HG03558 (cell line): Measurements from ENCODE around the gene DTD1.
"Not testable (repeated sequence)": the region's sequence is repeated elsewhere in the genome, so short reads cannot be mapped to it uniquely, and the experiment has no call there.

ENCODE experiments used
- ATAC-seq: cut with Tn5 transposase; IDR thresholded peaks from one replicate; pipeline ENCODE4 v1.9.1; 2021; ENCODE audit warnings: moderate number of reproducible peaks; ENCODE audit not compliant: unreplicated experiment; ENCODE audit errors: extremely low read depth

DTD1 gene

GRCh38 chr20:18780385-18781130 lies 192.7 kb downstream of the DTD1 start:
- no peak for ATAC-seq

GRCh38 chr20:18781509-18781908 lies 193.7 kb downstream of the DTD1 start:
- no peak for ATAC-seq

GRCh38 chr20:18783385-18783959 lies 195.6 kb downstream of the DTD1 start:
- ATAC-seq = no peak

- not testable (repeated sequence) for ATAC-seq
These were observed 199.2 kb downstream of the DTD1 start for GRCh38 chr20:18787046-18787445.

GRCh38 chr20:18788021-18788420 lies 200.2 kb downstream of the DTD1 start:
- ATAC-seq = no peak

- no peak for ATAC-seq
These were observed 202.9 kb downstream of the DTD1 start for GRCh38 chr20:18790787-18791186.

GRCh38 chr20:18793625-18794427 lies 206.0 kb downstream of the DTD1 start:
- ATAC-seq = peak; percentile 95

- ATAC-seq = no peak
These were observed 206.6 kb downstream of the DTD1 start for GRCh38 chr20:18794428-18794787.

- ATAC-seq = no peak
These were observed 207.5 kb downstream of the DTD1 start for GRCh38 chr20:18795366-18795765.

- no peak for ATAC-seq
These were observed 208.5 kb downstream of the DTD1 start for GRCh38 chr20:18796282-18796833.

- ATAC-seq = no peak
These were observed 213.7 kb downstream of the DTD1 start for GRCh38 chr20:18801516-18801915.

GRCh38 chr20:18802012-18802634 lies 214.3 kb downstream of the DTD1 start:
- no peak for ATAC-seq

GRCh38 chr20:18805881-18806280 lies 218.0 kb downstream of the DTD1 start:
- ATAC-seq = no peak

- ATAC-seq = no peak
These were observed 220.9 kb downstream of the DTD1 start for GRCh38 chr20:18808712-18809111.

- no peak for ATAC-seq
These were observed 223.3 kb downstream of the DTD1 start for GRCh38 chr20:18811186-18811585.

GRCh38 chr20:18811904-18812303 lies 224.1 kb downstream of the DTD1 start:
- ATAC-seq = no peak

- no peak for ATAC-seq
These were observed 225.6 kb downstream of the DTD1 start, which contains the start of gene SCP2D1 for GRCh38 chr20:18813483-18813882. SCP2D1 (plus strand) TSS chr20:18813783; CDS start chr20:18813816, 33 bp downstream.

- no peak for ATAC-seq
These were observed 227.5 kb downstream of the DTD1 start for GRCh38 chr20:18815194-18815942.
